SKM-1 (cell line): ENCODE data around the gene RPA1.
"Not testable (repeated sequence)": the region's sequence is repeated elsewhere in the genome, so short reads cannot be mapped to it uniquely, and the experiment has no call there.

Experiments
- DNase-seq: peaks from one replicate; lab custom pipeline; 2025; ENCODE audit not compliant: unreplicated experiment; lab: John Stamatoyannopoulos, UW

Gene RPA1

GRCh38 chr17:1810450-1811103, 19.2 kb upstream of the RPA1 start:
- DNase-seq = no peak

DNA sequence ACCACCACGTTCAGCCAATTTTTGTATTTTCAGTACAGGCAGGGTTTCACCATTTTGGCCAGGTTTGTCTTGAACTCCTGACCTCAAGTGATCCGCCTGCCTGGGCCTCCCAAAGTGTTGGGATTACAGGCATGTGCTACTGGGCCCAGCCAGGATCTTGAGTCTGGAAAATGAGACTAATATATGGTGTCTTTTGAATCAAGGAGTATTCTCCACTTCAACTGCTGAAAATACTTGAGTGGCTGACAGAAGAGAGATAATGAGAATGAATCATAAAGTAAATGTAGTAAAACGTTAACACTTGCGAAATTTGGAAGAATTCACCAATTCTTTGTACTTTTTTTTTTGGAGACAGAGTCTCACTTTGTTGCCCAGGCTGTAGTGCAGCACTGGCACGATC, 16.7 kb upstream of the RPA1 start:
- no peak for DNase-seq

GRCh38 chr17:1820528-1821252, 9.1 kb upstream of the RPA1 start:
- no peak for DNase-seq

GRCh38 chr17:1829216-1829591, 601 bp upstream of the RPA1 start:
- no peak for DNase-seq

DNA sequence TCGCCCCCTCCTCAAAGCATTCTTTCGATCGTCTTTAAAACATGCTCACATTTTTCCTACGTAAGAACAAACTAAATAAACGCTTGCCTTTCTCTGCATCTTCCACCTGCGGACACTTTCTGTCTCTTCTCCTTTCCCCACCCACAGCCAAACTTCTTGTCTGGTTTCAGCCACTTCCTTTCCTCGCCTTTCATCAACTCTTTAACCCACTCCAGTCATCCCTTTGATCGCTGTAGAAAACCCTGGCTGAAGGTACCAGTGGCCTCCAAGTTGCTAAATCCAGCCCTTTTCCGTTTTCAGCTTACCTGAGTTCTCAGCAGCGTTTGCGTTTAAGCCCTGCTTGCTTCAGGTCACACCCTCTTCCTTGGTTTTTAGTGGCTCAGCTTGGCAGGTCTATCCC, 483 bp downstream of the RPA1 start:
- DNase-seq = no peak

DNA sequence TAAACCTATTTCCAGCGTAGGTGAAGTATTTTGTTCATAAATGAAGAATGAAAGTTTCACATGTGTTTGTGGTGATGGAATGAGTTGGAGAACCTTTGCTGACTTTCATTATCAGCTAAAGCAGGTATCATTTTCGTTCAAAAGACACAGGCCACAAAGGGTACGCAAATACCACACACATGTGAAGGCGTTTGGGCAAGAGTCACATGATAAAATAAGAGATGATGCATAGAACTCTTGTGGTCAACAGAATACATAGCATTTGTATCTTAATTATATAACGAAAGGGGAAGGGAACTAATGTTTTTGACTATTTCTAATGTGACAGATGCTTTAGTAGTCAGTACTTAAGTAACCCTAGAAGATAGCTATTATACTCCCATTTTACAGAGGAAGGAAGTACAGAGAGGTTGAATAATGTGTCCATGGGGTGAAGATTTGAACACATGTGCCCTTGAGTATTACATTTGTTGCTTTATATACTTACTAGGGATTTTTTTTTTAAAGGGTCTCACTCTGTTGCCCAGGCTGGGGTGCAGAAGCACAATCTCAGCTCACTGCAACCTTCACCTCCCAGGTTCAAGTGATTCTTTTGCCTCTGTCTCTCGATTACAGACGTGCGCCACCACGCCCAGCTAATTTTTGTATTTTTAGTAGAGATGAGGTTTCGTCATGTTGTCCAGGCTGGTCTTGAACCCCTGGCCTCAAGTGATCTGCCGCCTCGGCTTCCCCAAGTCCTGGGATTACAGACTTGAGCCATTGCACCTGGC, 4.8 kb downstream of the RPA1 start:
- DNase-seq = no peak

DNA sequence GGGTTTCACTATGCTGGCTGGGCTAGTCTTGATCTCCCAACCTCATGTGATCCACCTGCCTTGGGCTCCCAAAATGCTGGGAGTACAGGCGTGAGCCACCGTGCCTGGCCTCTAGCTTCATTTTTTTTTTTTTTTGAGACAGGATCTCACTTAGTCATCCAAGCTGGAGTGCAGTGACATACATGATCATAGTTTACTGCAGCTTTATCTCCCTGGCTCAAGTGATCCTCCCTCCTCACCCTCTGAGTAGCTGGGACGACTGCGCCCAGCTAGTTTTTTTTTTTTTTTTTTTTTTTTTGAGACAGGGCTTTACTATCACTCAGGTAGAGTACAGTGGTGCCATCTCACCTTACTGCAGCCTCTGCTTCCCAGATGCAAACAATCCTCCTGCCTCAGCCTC, 9.7 kb downstream of the RPA1 start:
- DNase-seq = no peak

DNA sequence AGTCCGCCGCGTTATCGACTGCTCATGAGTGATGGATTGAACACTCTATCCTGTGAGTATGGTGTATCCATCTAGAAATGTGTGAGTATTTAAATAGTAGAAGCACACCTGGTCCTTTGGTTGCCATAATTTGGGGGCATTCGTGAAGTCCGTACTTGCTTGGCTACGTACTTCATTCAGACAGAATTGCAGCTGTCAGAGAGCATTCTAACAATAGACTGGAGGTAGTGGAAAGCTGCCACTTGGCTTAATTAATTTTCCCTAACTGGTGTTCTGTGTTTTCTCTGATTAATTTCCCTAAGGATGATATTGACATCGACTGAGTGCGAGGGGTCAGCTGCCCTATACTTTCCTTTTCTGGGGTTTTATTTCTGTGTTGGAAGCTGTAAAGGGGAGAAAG, 14.1 kb downstream of the RPA1 start:
- no peak for DNase-seq

DNA sequence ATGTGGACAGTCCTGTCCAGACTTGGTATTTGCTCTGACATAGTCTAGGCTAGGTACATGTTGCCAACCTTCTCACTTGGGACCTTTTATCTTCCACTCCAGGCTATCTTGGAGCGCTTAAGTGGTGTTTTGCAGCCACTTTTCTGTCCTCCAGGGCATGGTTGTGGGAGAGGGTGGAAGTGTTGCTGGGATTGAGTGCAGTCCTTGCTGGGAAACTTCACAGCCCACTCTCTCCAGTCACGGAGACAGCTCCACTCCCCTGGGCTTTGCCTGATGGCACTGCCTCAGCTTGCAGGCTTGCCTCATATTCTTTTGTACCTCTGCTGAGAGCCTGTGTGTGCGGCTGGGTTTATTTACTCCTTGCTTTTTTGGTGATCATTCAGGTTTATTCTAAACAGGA, 17.4 kb downstream of the RPA1 start:
- DNase-seq = no peak

- DNase-seq = no peak
Observed at GRCh38 chr17:1852327-1852726, 22.5 kb downstream of the RPA1 start.

DNA sequence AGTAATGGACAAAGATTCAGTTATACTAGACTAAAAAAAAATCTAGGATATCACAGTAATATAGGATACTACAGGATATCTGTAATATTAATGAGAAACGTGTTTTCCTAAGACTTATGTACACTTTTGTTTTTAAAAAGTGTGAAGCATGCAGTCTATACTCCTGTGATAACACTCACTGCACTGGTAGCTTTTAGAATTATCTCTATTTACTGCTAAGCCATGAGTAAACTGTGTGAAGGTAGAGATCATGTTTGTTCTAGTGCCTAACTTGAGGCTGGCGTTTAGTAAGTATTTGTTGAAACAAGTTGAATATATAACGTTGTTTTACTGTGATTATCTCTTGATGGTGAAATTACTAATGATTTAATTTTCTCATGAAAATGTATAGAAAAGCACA, 23.9 kb downstream of the RPA1 start:
- no peak for DNase-seq

GRCh38 chr17:1856462-1856861, 26.7 kb downstream of the RPA1 start:
- DNase-seq = not testable (repeated sequence)

GRCh38 chr17:1860978-1861377, 31.2 kb downstream of the RPA1 start:
- DNase-seq = no peak

- no peak for DNase-seq
Observed at GRCh38 chr17:1861391-1862010, 31.7 kb downstream of the RPA1 start.

DNA sequence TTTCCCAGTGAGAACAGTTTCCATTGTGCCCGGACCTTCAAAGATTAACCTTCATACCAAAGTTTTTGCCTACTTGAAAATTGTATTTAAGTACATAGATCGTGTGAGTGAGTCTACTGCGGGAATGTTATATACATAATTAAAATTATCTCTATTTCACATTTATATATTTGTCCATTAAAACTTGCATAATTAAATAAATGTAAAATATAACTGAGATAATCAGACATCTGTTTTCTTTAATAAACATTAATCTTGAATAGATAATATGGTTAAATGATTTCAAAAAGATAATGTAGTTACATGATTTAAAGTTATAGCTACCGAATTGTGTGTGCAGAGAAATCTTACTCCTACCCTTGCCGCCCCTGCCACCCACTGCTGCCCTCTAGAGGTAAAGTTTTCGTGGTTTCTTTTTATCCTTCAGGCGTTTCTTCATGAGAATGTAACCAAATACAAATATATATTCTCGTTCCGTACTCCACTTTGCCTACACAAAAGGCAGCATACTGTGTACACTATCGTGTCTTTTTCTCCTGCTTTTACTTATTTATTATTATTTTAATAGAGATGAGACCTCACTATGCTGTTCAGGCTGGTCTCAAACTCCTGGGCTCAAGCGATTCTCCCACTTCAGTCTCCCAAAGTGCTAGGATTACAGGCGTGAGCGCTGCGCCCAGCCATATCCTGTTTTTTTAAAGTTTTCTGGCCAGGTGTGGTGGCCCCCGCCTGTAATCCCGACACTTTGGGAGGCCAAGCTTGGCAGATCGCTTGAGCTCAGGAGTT, 35.6 kb downstream of the RPA1 start:
- DNase-seq = peak; percentile 2

GRCh38 chr17:1867307-1867706, 37.5 kb downstream of the RPA1 start:
- DNase-seq = no peak

DNA sequence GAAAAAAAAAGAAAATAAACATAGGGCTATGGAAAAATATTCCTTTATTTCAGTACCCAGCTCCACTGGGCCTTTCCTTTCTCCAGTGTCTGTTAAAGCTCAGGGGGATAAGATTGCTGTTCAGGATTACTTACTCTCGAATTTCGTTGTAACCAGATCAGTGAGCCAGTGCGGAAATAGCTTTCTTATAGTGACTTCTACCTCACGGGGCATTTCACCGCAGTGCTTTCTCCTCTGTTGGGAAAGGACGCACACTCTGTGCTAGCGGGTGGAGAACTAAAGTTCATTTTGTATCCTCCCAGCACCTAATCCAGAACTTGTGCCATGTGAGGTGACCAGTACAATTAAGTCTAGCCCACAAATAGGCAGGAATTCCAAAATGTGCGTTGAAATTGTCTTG, 38.3 kb downstream of the RPA1 start:
- no peak for DNase-seq

GRCh38 chr17:1870592-1870991, 40.8 kb downstream of the RPA1 start:
- DNase-seq = no peak

DNA sequence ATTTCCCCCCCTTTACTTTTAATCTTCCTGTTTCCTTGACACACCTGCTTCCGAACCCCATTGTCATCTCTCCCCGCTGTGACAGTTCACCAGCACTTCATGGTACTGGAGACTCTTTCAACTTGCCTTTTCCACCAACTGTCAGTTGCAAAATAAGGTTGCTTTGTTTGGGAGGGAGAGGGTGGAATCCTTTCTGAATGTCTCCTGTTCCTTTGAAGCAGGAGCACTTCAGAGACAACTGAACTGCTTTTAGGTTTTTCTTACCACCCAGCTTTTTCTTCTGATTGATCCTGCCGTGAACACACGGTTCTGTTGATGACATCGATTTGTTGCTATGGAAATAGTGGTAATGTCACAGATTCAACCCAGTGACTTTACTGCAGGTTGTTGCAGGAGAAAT, 42.0 kb downstream of the RPA1 start:
- no peak for DNase-seq

- no peak for DNase-seq
Observed at GRCh38 chr17:1872254-1872653, 42.4 kb downstream of the RPA1 start.

GRCh38 chr17:1872976-1873375, 43.2 kb downstream of the RPA1 start:
- DNase-seq = no peak
